ENCODE data around the gene RPL15.
A peak's percentile ranks its signal among the peaks of the same experiment; 100 is the strongest.
"Not testable (repeated sequence)": the region's sequence is repeated elsewhere in the genome, so short reads cannot be mapped to it uniquely, and the experiment has no call there.

Gene RPL15

GRCh38 chr3:23916886-23917678 is at the start of gene RPL15, which contains the start of gene NKIRAS1:
RPL15 (plus strand) TSS chr3:23917132; CDS start chr3:23917860, 728 bp downstream.
NKIRAS1 (minus strand) TSS chr3:23916990; CDS start chr3:23910904, 6,086 bp downstream.
- DNase-seq (ENCODE audit: low read depth) = peak; percentile 97
- TF ChIP-seq CTCF (IDR thresholded peaks at IDR 0.05; ENCODE audit: low read depth, low read length) (no peak), POLR2A (IDR thresholded peaks at IDR 0.05; ENCODE audit: extremely low read depth, insufficient read length) (peak; percentile 99), MAX (IDR thresholded peaks at IDR 0.05; ENCODE audit: low read depth, low read length) (peak; percentile 77), MYC (IDR thresholded peaks at IDR 0.05; ENCODE audit: low read depth, low read length) (peak; percentile 96)
- H3K4me3 ChIP-seq (ENCODE audit: low read depth, low read length) = peak within 1 kb of the TSS; percentile 92

GRCh38 chr3:23867400-23867799 is 49.5 kb upstream of the RPL15 start:
- DNase-seq (ENCODE audit: low read depth) = no peak
- TF ChIP-seq MYC (IDR thresholded peaks at IDR 0.05; ENCODE audit: low read depth, low read length) (no peak), MAX (IDR thresholded peaks at IDR 0.05; ENCODE audit: low read depth, low read length) (no peak), POLR2A (IDR thresholded peaks at IDR 0.05; ENCODE audit: extremely low read depth, insufficient read length) (no peak), CTCF (IDR thresholded peaks at IDR 0.05; ENCODE audit: low read depth, low read length) (no peak)

GRCh38 chr3:23867838-23868237 is 49.1 kb upstream of the RPL15 start:
- DNase-seq (ENCODE audit: low read depth) = no peak

More at GRCh38 chr3:23867400-23867799, 49.5 kb upstream of the RPL15 start:
- H3K4me3 ChIP-seq (ENCODE audit: low read depth, low read length) = no peak overlapping the region

GRCh38 chr3:23869977-23870662 is 46.8 kb upstream of the RPL15 start:
- no peak for DNase-seq (ENCODE audit: low read depth)
- TF ChIP-seq CTCF (IDR thresholded peaks at IDR 0.05; ENCODE audit: low read depth, low read length) = no peak
- no peak for TF ChIP-seq MYC (IDR thresholded peaks at IDR 0.05; ENCODE audit: low read depth, low read length)
- no peak for TF ChIP-seq POLR2A (IDR thresholded peaks at IDR 0.05; ENCODE audit: extremely low read depth, insufficient read length)
- TF ChIP-seq MAX (IDR thresholded peaks at IDR 0.05; ENCODE audit: low read depth, low read length) = no peak

More at GRCh38 chr3:23867838-23868237, 49.1 kb upstream of the RPL15 start:
- TF ChIP-seq CTCF (IDR thresholded peaks at IDR 0.05; ENCODE audit: low read depth, low read length) (no peak), MAX (IDR thresholded peaks at IDR 0.05; ENCODE audit: low read depth, low read length) (no peak), POLR2A (IDR thresholded peaks at IDR 0.05; ENCODE audit: extremely low read depth, insufficient read length) (no peak), MYC (IDR thresholded peaks at IDR 0.05; ENCODE audit: low read depth, low read length) (no peak)
- H3K4me3 ChIP-seq (ENCODE audit: low read depth, low read length) = no peak overlapping the region

GRCh38 chr3:23870663-23871043 is 46.3 kb upstream of the RPL15 start:
- DNase-seq (ENCODE audit: low read depth); H3K4me3 ChIP-seq (ENCODE audit: low read depth, low read length): not testable (repeated sequence)

More at GRCh38 chr3:23869977-23870662, 46.8 kb upstream of the RPL15 start:
- no peak overlapping the region for H3K4me3 ChIP-seq (ENCODE audit: low read depth, low read length)

GRCh38 chr3:23871361-23871760 is 45.6 kb upstream of the RPL15 start:
- not testable (repeated sequence) for DNase-seq (ENCODE audit: low read depth); H3K4me3 ChIP-seq (ENCODE audit: low read depth, low read length)
